ENCODE measurements around the gene KCNH6.

KCNH6 gene

DNA sequence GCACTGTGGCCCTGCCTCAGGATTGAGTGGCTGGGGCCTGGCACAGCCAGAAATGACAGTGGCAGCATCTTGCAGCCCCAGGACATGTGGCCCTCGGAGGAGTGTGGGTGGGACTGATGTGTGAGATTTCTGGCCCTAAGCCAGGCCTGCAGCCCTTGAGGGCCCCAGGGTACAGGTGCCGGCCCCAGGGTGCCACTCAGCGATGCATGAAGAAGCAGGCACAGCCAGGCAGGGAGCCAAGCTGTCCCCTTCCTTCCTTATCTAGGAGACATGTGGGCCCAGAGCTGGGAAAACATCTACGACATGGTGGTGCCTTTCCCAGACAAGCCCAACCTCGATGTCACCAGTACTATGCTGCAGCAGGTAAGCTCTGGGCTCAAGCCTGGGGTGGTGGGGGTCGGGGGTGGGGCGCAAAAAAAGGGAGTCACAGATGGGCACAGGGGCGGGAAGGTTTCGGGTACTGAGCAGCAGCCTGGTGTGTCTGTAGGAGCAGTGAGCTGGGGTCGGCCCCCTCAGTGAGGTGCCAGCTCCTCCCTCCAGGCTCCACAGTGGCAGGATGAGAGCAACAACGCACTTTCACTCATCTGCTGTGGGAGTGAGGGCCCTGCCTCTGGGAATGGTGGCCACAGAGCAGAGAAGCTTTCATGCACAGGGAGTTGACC is 42.2 kb upstream of the KCNH6 start:
- DNase-seq (ENCODE audit: insufficient read length, low spot score) (no peak), FAIRE-seq (no peak)
- no peak for TF ChIP-seq POLR2A (IDR thresholded peaks at IDR 0.05; ENCODE audit: low read depth, low read length)

DNA sequence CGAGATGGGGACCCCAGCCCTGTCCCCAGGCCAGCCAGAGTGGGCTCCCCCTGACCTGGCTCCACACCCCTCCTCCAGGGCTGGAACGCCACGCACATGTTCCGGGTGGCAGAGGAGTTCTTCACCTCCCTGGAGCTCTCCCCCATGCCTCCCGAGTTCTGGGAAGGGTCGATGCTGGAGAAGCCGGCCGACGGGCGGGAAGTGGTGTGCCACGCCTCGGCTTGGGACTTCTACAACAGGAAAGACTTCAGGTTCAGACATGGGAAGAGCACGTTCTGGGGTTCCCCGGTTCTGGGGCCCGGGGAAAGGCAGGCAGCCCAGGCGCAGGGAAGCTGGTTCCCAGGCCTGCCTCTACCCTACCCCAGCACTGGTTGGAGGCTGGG is 41.7 kb upstream of the KCNH6 start:
- DNase-seq (ENCODE audit: insufficient read length, low spot score) (no peak), FAIRE-seq (no peak)
- TF ChIP-seq POLR2A (IDR thresholded peaks at IDR 0.05; ENCODE audit: low read depth, low read length), result no peak

DNA sequence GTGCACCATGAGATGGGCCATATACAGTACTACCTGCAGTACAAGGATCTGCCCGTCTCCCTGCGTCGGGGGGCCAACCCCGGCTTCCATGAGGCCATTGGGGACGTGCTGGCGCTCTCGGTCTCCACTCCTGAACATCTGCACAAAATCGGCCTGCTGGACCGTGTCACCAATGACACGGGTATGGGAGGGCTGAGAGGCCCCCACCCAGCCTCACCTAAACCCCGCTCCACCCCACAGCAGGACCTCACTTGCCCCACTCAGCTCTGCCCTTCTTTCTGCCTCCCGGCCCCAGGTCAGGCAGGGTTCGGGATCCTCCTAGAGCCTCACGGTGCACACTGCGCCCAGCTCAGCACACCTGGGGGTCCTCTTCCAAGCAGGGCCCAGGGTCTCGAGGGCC is 40.6 kb upstream of the KCNH6 start:
- DNase-seq (ENCODE audit: insufficient read length, low spot score) (no peak), FAIRE-seq (no peak)
- no peak for TF ChIP-seq POLR2A (IDR thresholded peaks at IDR 0.05; ENCODE audit: low read depth, low read length)

DNA sequence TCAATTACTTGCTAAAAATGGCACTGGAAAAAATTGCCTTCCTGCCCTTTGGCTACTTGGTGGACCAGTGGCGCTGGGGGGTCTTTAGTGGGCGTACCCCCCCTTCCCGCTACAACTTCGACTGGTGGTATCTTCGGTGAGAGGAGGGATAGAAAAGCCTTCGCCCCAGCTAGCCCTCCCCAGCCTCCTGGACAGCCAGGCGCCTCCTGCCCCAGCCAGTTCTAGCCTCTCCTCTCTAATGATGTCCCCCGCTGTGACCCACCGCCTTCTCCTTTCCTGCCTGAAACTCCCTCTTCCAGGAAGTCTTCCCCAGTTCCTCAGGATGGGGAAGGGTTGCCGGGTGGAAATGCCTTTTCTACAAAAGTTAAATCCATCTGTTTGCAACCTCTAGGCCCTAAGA is 40.1 kb upstream of the KCNH6 start:
- no peak for TF ChIP-seq POLR2A (IDR thresholded peaks at IDR 0.05; ENCODE audit: low read depth, low read length)
- DNase-seq (ENCODE audit: insufficient read length, low spot score) (no peak), FAIRE-seq (no peak)

DNA sequence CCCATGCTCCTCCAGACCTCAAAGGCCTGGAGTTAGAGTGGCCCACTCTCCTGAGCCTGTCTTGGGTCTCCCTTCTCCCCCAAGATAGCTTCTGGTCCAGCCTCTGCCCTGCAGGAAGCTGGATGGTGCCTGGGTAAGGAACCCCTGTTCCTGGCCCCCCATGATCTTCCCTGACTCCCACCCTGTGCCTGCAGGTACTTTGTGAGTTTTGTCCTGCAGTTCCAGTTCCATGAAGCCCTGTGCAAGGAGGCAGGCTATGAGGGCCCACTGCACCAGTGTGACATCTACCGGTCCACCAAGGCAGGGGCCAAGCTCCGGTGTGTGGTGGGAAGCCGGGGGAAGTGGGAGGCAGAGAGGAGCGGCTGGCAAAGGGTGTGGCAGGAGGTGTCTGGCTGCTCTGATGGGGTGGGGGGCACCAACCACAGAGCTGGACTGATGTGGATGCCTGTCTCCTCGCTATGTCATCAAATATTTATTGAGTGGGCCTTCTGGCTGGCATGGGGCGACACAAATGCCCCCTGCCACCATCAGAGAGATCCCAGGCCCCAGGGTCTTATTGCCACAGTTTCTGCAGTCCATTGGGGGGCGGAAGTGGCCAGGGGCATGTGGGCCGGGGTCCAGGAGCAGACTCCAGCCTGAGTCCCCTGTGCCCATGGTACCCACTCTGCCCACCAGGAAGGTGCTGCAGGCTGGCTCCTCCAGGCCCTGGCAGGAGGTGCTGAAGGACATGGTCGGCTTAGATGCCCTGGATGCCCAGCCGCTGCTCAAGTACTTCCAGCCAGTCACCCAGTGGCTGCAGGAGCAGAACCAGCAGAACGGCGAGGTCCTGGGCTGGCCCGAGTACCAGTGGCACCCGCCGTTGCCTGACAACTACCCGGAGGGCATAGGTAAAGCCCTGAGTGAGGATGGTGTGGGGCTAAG is 39.2 kb upstream of the KCNH6 start:
- no peak for TF ChIP-seq POLR2A (IDR thresholded peaks at IDR 0.05; ENCODE audit: low read depth, low read length)
- FAIRE-seq, result no peak

DNA sequence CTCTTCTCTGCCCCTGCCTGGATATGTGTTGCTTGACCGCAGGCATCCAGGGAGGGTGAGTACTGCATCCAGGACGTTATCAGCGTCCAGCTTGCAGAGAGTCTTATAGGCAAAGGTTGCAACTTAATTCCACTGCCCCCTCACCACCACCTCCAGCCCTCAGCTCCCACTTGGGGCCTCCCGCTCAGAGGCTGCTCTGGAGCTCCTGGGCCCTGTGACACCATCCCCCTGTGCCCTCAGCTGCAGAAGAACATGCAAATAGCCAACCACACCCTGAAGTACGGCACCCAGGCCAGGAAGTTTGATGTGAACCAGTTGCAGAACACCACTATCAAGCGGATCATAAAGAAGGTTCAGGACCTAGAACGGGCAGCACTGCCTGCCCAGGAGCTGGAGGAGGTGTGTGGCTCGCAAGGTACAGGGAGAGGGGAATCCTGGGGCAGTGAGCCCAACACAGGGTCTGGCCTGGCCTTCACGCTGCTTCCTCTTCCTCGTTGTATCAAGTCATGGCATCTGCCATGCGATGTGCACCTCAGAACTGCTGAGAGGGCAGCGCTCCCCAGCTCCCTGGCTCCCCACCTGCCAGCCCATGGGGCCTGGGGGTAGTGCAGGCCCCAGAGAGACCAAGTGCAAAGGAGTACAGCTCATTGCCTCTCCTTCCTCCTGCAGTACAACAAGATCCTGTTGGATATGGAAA is 36.7 kb upstream of the KCNH6 start:
- DNase-seq (ENCODE audit: insufficient read length, low spot score), result no peak
- TF ChIP-seq POLR2A (IDR thresholded peaks at IDR 0.05; ENCODE audit: low read depth, low read length), result no peak
- no peak for FAIRE-seq

More for the DNA sequence above, 39.2 kb upstream of the KCNH6 start:
- DNase-seq (ENCODE audit: insufficient read length, low spot score), result no peak

DNA sequence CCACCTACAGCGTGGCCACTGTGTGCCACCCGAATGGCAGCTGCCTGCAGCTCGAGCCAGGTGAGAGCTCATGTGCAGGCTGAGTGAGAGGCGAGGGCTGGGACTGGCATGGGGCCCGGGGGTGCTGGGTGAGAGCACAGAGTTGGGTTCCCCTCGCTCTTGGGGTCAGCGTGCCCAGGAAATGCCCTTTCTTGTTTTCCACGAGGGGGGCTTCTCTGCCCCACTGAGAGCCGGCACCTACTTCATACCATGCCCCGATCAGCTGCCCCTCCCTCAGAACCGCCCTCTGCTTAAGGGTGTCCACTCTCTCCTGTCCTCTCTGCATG is 36.2 kb upstream of the KCNH6 start:
- DNase-seq (ENCODE audit: insufficient read length, low spot score), result no peak
- no peak for FAIRE-seq
- no peak for TF ChIP-seq POLR2A (IDR thresholded peaks at IDR 0.05; ENCODE audit: low read depth, low read length)

DNA sequence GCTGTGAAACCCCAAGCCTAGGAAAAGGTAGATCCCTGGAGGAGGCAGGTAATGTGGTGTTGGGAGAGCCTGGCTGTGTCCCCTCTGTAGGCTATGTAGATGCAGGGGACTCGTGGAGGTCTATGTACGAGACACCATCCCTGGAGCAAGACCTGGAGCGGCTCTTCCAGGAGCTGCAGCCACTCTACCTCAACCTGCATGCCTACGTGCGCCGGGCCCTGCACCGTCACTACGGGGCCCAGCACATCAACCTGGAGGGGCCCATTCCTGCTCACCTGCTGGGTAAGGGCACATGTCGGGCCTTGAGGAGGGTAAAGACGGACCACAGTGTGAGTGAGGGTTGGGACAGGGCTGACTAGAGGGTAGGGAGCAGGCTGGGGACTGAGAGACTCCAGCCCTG is 34.3 kb upstream of the KCNH6 start:
- DNase-seq (ENCODE audit: insufficient read length, low spot score) (no peak), FAIRE-seq (no peak)
- no peak for TF ChIP-seq POLR2A (IDR thresholded peaks at IDR 0.05; ENCODE audit: low read depth, low read length)

DNA sequence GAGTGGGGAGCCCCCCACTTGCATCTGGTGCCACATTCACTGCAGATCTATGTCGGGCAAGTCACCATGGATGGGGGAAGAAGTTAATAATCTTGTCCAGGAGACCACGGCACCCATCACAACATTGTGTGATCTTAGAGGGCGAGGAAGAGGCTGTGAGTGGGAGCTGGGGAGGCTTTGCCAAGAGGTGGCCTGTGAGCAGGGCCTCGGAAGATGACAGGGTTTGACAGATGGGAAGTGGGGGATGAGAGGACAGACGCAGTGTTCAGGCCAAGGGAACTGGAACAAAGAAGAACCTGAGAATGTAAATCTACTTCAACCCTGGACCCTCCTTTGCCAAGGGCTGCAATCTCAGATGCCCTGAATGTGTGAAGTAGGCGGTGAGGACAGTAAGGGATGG is 33.9 kb upstream of the KCNH6 start:
- DNase-seq (ENCODE audit: insufficient read length, low spot score) (no peak), FAIRE-seq (no peak)
- no peak for TF ChIP-seq POLR2A (IDR thresholded peaks at IDR 0.05; ENCODE audit: low read depth, low read length)

DNA sequence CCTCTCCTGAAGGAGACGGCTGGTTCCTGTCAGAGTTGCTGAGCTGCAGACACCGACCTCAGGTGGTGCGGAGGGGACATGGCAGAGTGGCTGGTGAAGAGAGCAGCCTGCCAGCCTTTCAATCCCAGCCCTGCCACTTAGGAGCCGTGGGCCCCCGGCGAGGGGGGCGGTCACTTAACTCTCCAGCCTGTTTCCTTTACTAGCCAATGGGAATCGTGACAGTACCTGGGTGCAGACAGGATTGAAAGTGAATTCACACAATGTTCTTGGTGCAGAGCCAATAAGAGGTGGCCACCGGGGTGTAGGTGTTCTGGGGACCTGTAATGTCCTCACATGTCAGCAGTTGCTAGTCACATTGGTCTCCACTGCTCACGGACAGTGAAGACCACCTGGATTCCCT is 32.8 kb upstream of the KCNH6 start:
- no peak for DNase-seq (ENCODE audit: insufficient read length, low spot score)
- no peak for FAIRE-seq
- no peak for TF ChIP-seq POLR2A (IDR thresholded peaks at IDR 0.05; ENCODE audit: low read depth, low read length)

DNA sequence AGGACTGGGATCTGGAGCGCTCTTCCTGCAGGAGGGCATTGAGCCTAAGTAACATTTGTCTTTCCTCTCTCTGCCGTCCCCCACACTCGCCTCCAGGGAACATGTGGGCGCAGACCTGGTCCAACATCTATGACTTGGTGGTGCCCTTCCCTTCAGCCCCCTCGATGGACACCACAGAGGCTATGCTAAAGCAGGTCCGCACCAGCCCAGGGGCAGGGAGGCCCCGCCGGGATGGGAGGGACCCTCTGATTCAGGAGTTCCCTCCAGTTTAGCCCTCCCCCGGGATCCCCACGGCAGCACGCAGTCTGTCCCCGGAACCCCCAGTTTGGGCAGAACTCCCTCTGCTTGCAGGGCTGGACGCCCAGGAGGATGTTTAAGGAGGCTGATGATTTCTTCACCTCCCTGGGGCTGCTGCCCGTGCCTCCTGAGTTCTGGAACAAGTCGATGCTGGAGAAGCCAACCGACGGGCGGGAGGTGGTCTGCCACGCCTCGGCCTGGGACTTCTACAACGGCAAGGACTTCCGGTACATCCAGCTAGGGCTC is 32.2 kb upstream of the KCNH6 start:
- no peak for TF ChIP-seq POLR2A (IDR thresholded peaks at IDR 0.05; ENCODE audit: low read depth, low read length)
- DNase-seq (ENCODE audit: insufficient read length, low spot score) (no peak), FAIRE-seq (no peak)

DNA sequence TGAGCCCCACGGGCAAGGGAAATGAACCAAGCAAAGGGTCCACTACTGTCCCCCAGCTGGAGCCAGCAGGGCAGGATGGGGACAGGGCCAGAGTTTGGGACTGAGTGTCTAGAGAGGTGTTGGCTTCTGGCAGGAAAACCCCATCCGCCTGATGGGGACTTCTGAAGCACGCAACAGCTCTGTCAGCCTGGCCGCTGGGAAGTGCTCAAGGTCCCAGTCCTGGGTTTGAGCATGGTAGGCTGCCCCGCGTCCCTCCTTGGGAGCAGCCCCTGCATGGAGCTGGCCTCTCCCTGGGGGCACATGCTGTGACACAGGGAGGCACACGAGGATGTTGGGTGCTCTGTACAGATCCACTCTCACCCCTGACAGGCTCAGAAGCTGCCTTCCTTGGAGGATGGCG is 31.7 kb upstream of the KCNH6 start:
- DNase-seq (ENCODE audit: insufficient read length, low spot score) (no peak), FAIRE-seq (no peak)
- no peak for TF ChIP-seq POLR2A (IDR thresholded peaks at IDR 0.05; ENCODE audit: low read depth, low read length)

DNA sequence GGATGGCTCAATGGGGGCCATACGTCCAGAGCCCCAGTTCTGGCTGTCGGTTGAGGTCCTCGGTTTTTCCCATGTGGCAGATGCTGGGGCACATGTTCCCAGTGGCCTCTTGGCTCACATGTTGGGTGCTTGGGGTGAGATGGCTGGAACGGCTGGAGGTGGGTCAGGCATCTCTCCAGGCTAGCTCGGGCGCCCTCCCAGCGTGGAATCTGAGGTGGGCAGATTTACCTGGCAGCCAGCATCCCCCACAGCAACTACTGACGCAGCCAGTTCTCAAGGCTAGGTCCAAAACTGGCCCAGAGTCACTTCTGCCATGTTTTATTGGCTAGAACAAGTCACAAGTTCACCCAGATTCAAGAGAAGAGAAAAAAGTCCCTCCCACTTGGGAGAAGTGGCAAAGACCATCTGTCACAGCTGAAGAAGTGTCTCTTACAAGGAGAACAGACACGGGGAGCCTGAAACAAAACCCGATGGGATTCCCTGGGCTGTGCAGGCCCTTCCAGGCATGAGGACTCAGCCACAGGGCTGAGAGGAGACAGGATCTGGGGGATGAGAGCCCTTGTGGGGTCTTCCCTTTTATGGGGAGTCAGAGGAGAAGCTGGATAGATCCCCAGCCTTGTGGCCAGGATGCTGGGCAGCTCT is 31.1 kb upstream of the KCNH6 start:
- no peak for TF ChIP-seq POLR2A (IDR thresholded peaks at IDR 0.05; ENCODE audit: low read depth, low read length)
- no peak for FAIRE-seq
- DNase-seq (ENCODE audit: insufficient read length, low spot score), result no peak

DNA sequence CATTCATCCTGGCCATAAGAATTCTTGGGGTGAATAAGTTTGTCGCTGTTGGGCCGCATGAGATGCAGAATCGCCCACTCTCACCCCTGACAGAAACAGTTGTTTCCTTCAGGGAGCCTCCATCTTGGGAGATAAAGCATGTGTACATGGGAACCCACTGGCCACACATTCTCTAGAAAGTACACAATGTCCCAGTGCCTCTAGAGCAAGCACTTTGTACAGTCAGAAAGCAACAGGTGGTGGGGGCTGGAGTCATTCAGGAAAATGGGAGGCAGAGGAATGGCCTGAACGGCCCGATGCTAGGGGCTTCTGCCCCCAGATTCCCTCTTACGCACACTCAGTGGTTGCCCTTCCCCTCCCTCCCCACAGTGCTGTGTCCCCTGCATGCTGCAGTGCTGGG is 30.2 kb upstream of the KCNH6 start:
- no peak for FAIRE-seq
- TF ChIP-seq POLR2A (IDR thresholded peaks at IDR 0.05; ENCODE audit: low read depth, low read length), result no peak
- no peak for DNase-seq (ENCODE audit: insufficient read length, low spot score)

Data from H54 (cell line).